SK-N-MC (cell line): ENCODE measurements around the gene NME9.

Experiments
- EZH2 ChIP-seq: fragments of 200-600 bp; sonication (generic); IDR thresholded peaks from one replicate; pipeline ENCODE4 v1.6.1; 2017; ENCODE audit warnings: antibody characterized with exemption
- POLR2AphosphoS5 ChIP-seq: IDR thresholded peaks from 2 replicates; pipeline ENCODE4 v1.6.1; 2012; ENCODE audit warnings: mild to moderate bottlenecking, low read depth, low read length, borderline replicate concordance

- TF ChIP-seq POLR2AphosphoS5 (no peak), EZH2 (no peak)
Measured at GRCh38 chr3:138369151-138369900, 39.7 kb upstream of the NME9 start.
